ENCODE measurements around the gene HDAC10. TPM values are rescaled to one million over a fixed set of nuclear protein-coding genes. Genes with fewer than 3 reads are reported as not detected.

The HDAC10 gene
- total RNA-seq, 2 donors from 2014 or later: 57.2 to 62.8 TPM

GRCh38 chr22:50201191-50202129 lies 49.6 kb downstream of the HDAC10 start:
- peaks cover 9% of the 10 kb centered on the region for H3K4me1 Mint-ChIP-seq
- H3K4me1 ChIP-seq (ENCODE audit: control insufficient read depth, insufficient read depth, low read length): peaks cover 6% of the 10 kb centered on the region
- peaks cover 3% of the 10 kb centered on the region for H3K9me3 Mint-ChIP-seq
- H3K9me3 ChIP-seq (ENCODE audit: control insufficient read depth, low read length): peaks cover 7% of the 10 kb centered on the region
- H3K4me3 ChIP-seq (ENCODE audit: low read length): peak overlapping the region; percentile 87
- DNase-seq: no peak
- peaks cover 30% of the 10 kb centered on the region for H3K36me3 ChIP-seq (ENCODE audit: control insufficient read depth, insufficient read depth, low read length)
- H3K4me3 Mint-ChIP-seq: peak overlapping the region; percentile 67
- H3K27ac ChIP-seq (ENCODE audit: low read depth, low read length): no peak overlapping the region
- peaks cover 3% of the 10 kb centered on the region for H3K27me3 Mint-ChIP-seq (ENCODE audit: insufficient read depth)
- WGBS, 2 experiments (ENCODE audit: insufficient coverage in 1 of 2, insufficient read length in 1 of 2): 3 to 8% methylated on average over 28 to 115 of the region's 115 CpGs
- H3K9ac ChIP-seq (ENCODE audit: extremely low read depth, low read length, poor library complexity, severe bottlenecking): peak overlapping the region; percentile 47
- peaks cover 23% of the 10 kb centered on the region for H3K36me3 Mint-ChIP-seq (ENCODE audit: low read depth)
- no peak overlapping the region for H3K27ac Mint-ChIP-seq
- no peak for TF ChIP-seq CTCF (conservative IDR thresholded peaks at IDR 0.05)
- H3K27me3 ChIP-seq (ENCODE audit: control insufficient read depth, insufficient read depth, low read length, poor library complexity, severe bottlenecking): no peaks in the 10 kb centered on the region

GRCh38 chr22:50200461-50201190 lies 50.4 kb downstream of the HDAC10 start, which contains the start of gene SELENOO:
Gene SELENOO, plus strand, starts transcription at chr22:50201011. Its CDS starts 26 bp downstream, at chr22:50201037.
- peak; percentile 97 for DNase-seq
- H3K4me3 ChIP-seq (ENCODE audit: low read length): peak within 1 kb of the TSS; percentile 87
- Mint-ChIP-seq H3K36me3 (ENCODE audit: low read depth) (peaks cover 19% of the 10 kb centered on the region), H3K9me3 (peaks cover 3% of the 10 kb centered on the region), H3K4me1 (peaks cover 9% of the 10 kb centered on the region), H3K4me3 (peak within 1 kb of the TSS; percentile 67), H3K27me3 (ENCODE audit: insufficient read depth) (peaks cover 3% of the 10 kb centered on the region), H3K27ac (peak within 1 kb of the TSS; percentile 58)
- H3K9me3 ChIP-seq (ENCODE audit: control insufficient read depth, low read length): peaks cover 7% of the 10 kb centered on the region
- no peak for TF ChIP-seq CTCF (conservative IDR thresholded peaks at IDR 0.05)
- no peak within 1 kb of the TSS for H3K27ac ChIP-seq (ENCODE audit: low read depth, low read length)
- H3K4me1 ChIP-seq (ENCODE audit: control insufficient read depth, insufficient read depth, low read length): peaks cover 6% of the 10 kb centered on the region
- WGBS, 2 experiments (ENCODE audit: insufficient coverage in 1 of 2, insufficient read length in 1 of 2): 0 to 1% methylated on average over 20 to 103 of the region's 105 CpGs
- no peaks in the 10 kb centered on the region for H3K27me3 ChIP-seq (ENCODE audit: control insufficient read depth, insufficient read depth, low read length, poor library complexity, severe bottlenecking)
- H3K36me3 ChIP-seq (ENCODE audit: control insufficient read depth, insufficient read depth, low read length): peaks cover 24% of the 10 kb centered on the region
- H3K9ac ChIP-seq (ENCODE audit: extremely low read depth, low read length, poor library complexity, severe bottlenecking): peak within 1 kb of the TSS; percentile 63

GRCh38 chr22:50199829-50200460 lies 51.1 kb downstream of the HDAC10 start:
- H3K4me3 ChIP-seq (ENCODE audit: low read length): peak overlapping the region; percentile 83
- H3K27me3 Mint-ChIP-seq (ENCODE audit: insufficient read depth): peaks cover 3% of the 10 kb centered on the region
- peak; percentile 12 for TF ChIP-seq CTCF (conservative IDR thresholded peaks at IDR 0.05)
- no peaks in the 10 kb centered on the region for H3K27me3 ChIP-seq (ENCODE audit: control insufficient read depth, insufficient read depth, low read length, poor library complexity, severe bottlenecking)
- H3K9me3 ChIP-seq (ENCODE audit: control insufficient read depth, low read length): peaks cover 7% of the 10 kb centered on the region
- peaks cover 9% of the 10 kb centered on the region for H3K4me1 Mint-ChIP-seq
- peaks cover 24% of the 10 kb centered on the region for H3K36me3 ChIP-seq (ENCODE audit: control insufficient read depth, insufficient read depth, low read length)
- H3K27ac Mint-ChIP-seq: peak overlapping the region; percentile 58
- H3K4me3 Mint-ChIP-seq: peak overlapping the region; percentile 67
- H3K27ac ChIP-seq (ENCODE audit: low read depth, low read length): no peak overlapping the region
- 8% methylated on average over 11 to 34 of the region's 34 CpGs for WGBS, 2 experiments (ENCODE audit: insufficient coverage in 1 of 2, insufficient read length in 1 of 2)
- peaks cover 3% of the 10 kb centered on the region for H3K9me3 Mint-ChIP-seq
- DNase-seq: peak; percentile 87
- peak overlapping the region; percentile 63 for H3K9ac ChIP-seq (ENCODE audit: extremely low read depth, low read length, poor library complexity, severe bottlenecking)
- H3K4me1 ChIP-seq (ENCODE audit: control insufficient read depth, insufficient read depth, low read length): peaks cover 6% of the 10 kb centered on the region
- peaks cover 19% of the 10 kb centered on the region for H3K36me3 Mint-ChIP-seq (ENCODE audit: low read depth)
